Panc1 (cell line): Measurements from ENCODE around the gene MACROD2. TPM values are rescaled to one million over a fixed set of nuclear protein-coding genes. Genes with fewer than 3 reads are reported as not detected.

Experiments
- ATAC-seq: fragments of 200-7000 bp; cut with Tn5 transposase; 2 replicates; pipeline ENCODE4 v1.9.1; 2020; ENCODE audit warnings: mild to moderate bottlenecking, moderate library complexity
- BruUV-seq: library from RNA; stranded (reverse); fragments of 400-500 nt; replicated peaks from 2 replicates; lab custom pipeline; 2021; lab: Mats Ljungman, UMichigan
- CTCF ChIA-PET: fragments of 300-600 bp; sonication (Branson Sonifier 250); formaldehyde crosslinking; loops from one replicate; lab custom pipeline; 2022; ENCODE audit warnings: antibody characterized with exemption; lab: Charles Lee
- POLR2A ChIA-PET: fragments of 300-600 bp; sonication (Branson Sonifier 250); formaldehyde crosslinking; loops from one replicate; lab custom pipeline; 2022; ENCODE audit warnings: antibody characterized with exemption; lab: Charles Lee
- DNase-seq: peaks from one replicate; pipeline ENCODE4 v3.0.0-alpha.2; 2010; ENCODE audit warnings: low read depth, low spot score
- H3K27ac ChIP-seq: 2 replicates; pipeline ENCODE4 v1.5.1; 2011; ENCODE audit warnings: mild to moderate bottlenecking, low read length, inconsistent platforms
- H3K27me3 ChIP-seq: fragments of 200-500 bp; sonication (Bioruptor generic); 2 replicates; pipeline ENCODE4 v1.6.0; 2014; ENCODE audit warnings: low read length, inconsistent platforms; ENCODE audit not compliant: control insufficient read depth, insufficient read depth
- H3K36me3 ChIP-seq: fragments of 200-500 bp; sonication (Bioruptor generic); 2 replicates; pipeline ENCODE4 v1.5.1; 2014; ENCODE audit warnings: inconsistent platforms, mild to moderate bottlenecking, low read length, moderate library complexity; ENCODE audit not compliant: control insufficient read depth, insufficient read depth
- H3K4me1 ChIP-seq: 2 replicates; pipeline ENCODE4 v1.5.1; 2011; ENCODE audit warnings: inconsistent platforms, mild to moderate bottlenecking, low read length, moderate library complexity; ENCODE audit not compliant: control insufficient read depth, insufficient read depth
- H3K4me3 ChIP-seq, 2 experiments: 2 replicates each; pipeline ENCODE4 v1.5.1; 2011 to 2012; ENCODE audit warnings: low read depth in 2 of 2, low read length in 2 of 2, mild to moderate bottlenecking in 2 of 2, inconsistent platforms in 1 of 2, moderate library complexity in 1 of 2
- H3K9me3 ChIP-seq: fragments of 200-500 bp; sonication (Bioruptor generic); 2 replicates; pipeline ENCODE4 v1.5.1; 2014; ENCODE audit warnings: low read depth, mild to moderate bottlenecking, inconsistent platforms, low read length, moderate library complexity; ENCODE audit not compliant: control insufficient read depth, insufficient read depth
- CTCF ChIP-seq: fragments of 450-650 bp; IDR thresholded peaks from 2 replicates; pipeline ENCODE4 v1.5.1; 2017; ENCODE audit warnings: mild to moderate bottlenecking
- POLR2AphosphoS5 ChIP-seq: IDR thresholded peaks from 2 replicates; pipeline ENCODE4 v1.6.1; 2012; ENCODE audit warnings: mild to moderate bottlenecking, low read depth, low read length, moderate library complexity
- REST ChIP-seq, 2 experiments: IDR thresholded peaks; 2 replicates each; pipeline ENCODE4 v1.6.1; 2011 to 2012; ENCODE audit warnings: low read depth in 2 of 2, control low read depth in 1 of 2, low read length in 1 of 2, mild to moderate bottlenecking in 1 of 2, moderate library complexity in 1 of 2; ENCODE audit not compliant: insufficient read depth in 1 of 2
- SIN3A ChIP-seq: IDR thresholded peaks from 2 replicates; pipeline ENCODE4 v1.6.1; 2012; ENCODE audit warnings: low read depth, mild to moderate bottlenecking, low read length, moderate library complexity, borderline replicate concordance; ENCODE audit not compliant: insufficient read depth
- TCF7L2 ChIP-seq: IDR thresholded peaks from 2 replicates; pipeline ENCODE4 v1.6.1; 2011; ENCODE audit warnings: mild to moderate bottlenecking, low read depth, low read length, inconsistent platforms
- in situ Hi-C: cut with HindIII; loops from 2 replicates; pipeline ENCODE4 v1.10.0; 2016; ENCODE audit warnings: low sequenced_read_pairs, low pct_unique_long_range_greater_than_20kb
- intact Hi-C: fragments of 100-400 bp; cut with micrococcal nuclease; formaldehyde crosslinking; loops from one replicate; pipeline ENCODE4 v1.10.0; 2022; ENCODE audit not compliant: unreplicated experiment
- total RNA-seq: library from RNA; stranded (reverse); gene quantifications from one replicate; pipeline ENCODE4 v1.2.1, GENCODE V29; 2021; ENCODE audit not compliant: unreplicated experiment

MACROD2 gene
- total RNA-seq, 1 experiment from 2014 or later: 1.2 TPM

GRCh38 chr20:14916360-14916920, 921.1 kb downstream of the MACROD2 start:
- Histone ChIP-seq H3K27ac (no peak overlapping the region), H3K27me3 (no peaks in the 10 kb centered on the region), H3K9me3 (no peaks in the 10 kb centered on the region), H3K4me3 (no peak overlapping the region), H3K36me3 (no peaks in the 10 kb centered on the region), H3K4me1 (no peaks in the 10 kb centered on the region; the same call in 1 of the 2 replicates)
- CTCF ChIA-PET: no interaction called here
- TF ChIP-seq POLR2AphosphoS5: no peak
- no peak for TF ChIP-seq TCF7L2
- TF ChIP-seq CTCF: no peak
- TF ChIP-seq SIN3A: no peak
- TF ChIP-seq REST (IDR thresholded peaks at IDR 0.05; ENCODE audit: insufficient read depth in 1 of 2, low read depth in 2 of 2, low read length in 1 of 2): no peak
- BruUV-seq: no TSS peak
- intact Hi-C loops (no loop called here), in situ Hi-C loops (no loop called here)
- ATAC-seq (no peak), DNase-seq (no peak)
- POLR2A ChIA-PET: no interaction called here

DNA sequence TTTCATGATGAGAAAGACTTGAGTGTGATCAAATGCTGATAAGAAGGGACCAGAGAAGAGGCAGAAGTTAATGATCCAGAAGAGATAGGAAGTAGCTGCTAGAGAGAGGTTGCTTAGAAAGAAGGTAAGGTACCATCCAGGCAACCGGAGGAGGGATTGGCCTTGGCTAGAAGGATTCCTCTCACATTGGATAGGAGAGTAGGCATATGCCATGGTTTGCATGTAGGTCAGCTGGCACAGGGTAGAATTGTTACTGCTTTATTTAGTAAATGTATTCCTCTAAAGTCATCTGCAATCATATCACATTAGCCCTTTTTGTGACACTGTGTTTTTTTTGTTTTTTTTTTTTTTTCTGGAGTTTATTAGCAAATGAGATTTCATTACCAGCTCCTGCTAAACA, 923.0 kb downstream of the MACROD2 start:
- in situ Hi-C loops (no loop called here), intact Hi-C loops (no loop called here)
- CTCF ChIA-PET: no interaction called here
- TF ChIP-seq TCF7L2: no peak
- no peak for TF ChIP-seq SIN3A
- no peak for TF ChIP-seq POLR2AphosphoS5
- no peak for TF ChIP-seq CTCF
- TF ChIP-seq REST (IDR thresholded peaks at IDR 0.05; ENCODE audit: insufficient read depth in 1 of 2, low read depth in 2 of 2, low read length in 1 of 2): no peak
- no peaks in the 10 kb centered on the region; the same call in 1 of the 2 replicates for H3K4me1 ChIP-seq
- ATAC-seq: no peak
- POLR2A ChIA-PET: no interaction called here
- no peaks in the 10 kb centered on the region for H3K9me3 ChIP-seq
- H3K36me3 ChIP-seq: no peaks in the 10 kb centered on the region
- no peaks in the 10 kb centered on the region for H3K27me3 ChIP-seq
- H3K4me3 ChIP-seq: no peak overlapping the region
- DNase-seq: no peak
- no TSS peak for BruUV-seq
- no peak overlapping the region for H3K27ac ChIP-seq
